Anterior cingulate cortex (tissue), 58 donors: Measurements from ENCODE around the gene DNAJB5.
"Not testable (repeated sequence)": the region's sequence is repeated elsewhere in the genome, so short reads cannot be mapped to it uniquely, and the experiment has no call there.

Source experiments
- DNase-seq, 58 donors: peaks; one replicate each; lab custom pipeline; 2025; lab: John Stamatoyannopoulos, UW

Gene DNAJB5

DNA sequence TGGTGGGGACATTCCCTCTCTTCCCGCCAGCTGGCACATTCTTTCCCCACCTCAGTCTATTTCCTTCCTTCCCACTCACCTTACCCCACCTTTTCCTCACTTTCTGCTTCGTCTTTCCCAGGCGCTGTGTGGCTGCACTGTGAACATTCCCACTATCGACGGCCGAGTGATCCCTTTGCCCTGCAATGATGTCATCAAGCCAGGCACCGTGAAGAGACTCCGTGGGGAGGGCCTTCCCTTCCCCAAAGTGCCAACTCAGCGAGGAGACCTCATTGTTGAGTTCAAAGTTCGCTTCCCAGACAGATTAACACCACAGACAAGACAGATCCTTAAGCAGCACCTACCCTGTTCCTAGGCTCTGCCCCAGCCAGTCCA is 7.3 kb downstream of the DNAJB5 start:
- DNase-seq, result no peak

DNA sequence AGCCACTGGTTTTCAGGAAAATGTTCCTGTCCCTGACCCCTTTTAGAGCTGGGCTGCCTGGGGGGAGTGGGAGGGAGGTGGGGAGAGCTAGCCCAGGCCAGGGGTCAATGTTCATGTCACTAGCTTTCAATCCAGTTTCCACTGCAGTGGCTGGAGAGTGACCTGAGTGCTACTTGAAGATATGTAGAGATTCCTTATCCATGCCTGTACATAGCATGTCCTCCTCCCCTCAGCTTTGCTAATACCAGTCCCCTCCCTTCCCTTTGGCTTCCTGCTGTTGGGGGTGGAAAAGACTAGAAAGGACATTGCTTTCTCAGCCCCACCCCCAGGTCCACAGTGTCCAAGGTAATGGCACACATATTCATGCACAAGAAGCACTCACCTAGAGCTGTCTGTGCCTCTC is 7.8 kb downstream of the DNAJB5 start:
- no peak for DNase-seq

DNA sequence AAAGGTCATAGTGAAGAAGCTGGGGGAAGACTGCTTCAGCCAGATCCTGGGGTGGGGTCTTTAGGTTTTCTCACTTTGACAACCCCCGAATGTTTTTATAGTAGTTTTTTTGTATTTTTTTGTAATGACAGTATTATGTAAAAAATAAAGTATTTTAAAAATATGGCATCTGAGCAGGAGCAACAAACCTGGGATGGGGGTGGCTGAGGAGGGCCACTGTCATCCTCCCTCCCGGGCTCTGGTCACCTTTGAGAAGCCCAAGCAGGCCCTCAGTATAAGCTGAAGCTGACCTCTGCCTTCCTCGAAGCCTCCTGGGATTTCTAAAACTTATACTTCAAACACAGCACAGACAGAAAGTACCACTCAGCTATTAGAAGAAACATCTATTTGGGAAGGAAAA is 8.7 kb downstream of the DNAJB5 start:
- DNase-seq, result no peak

DNA sequence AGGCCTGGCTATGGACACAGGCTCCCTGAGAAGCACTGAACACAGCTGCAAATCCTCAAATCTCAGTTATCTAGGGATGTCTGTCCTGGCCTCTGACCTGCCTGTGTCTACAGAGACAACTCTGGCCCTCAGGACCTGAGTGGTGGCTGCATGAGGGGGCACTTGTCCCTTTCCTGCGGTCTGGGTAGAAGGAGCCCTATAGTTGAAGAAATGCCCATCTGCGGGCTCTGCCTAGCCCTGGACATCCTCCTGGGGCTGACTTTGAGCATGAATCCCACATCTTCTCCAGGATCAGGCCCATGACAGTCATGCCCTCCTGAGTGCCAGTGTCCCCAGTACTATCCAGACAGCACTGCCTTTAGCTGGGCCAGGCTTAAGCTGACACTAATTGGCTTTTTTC is 10.0 kb downstream of the DNAJB5 start:
- DNase-seq, result no peak

DNA sequence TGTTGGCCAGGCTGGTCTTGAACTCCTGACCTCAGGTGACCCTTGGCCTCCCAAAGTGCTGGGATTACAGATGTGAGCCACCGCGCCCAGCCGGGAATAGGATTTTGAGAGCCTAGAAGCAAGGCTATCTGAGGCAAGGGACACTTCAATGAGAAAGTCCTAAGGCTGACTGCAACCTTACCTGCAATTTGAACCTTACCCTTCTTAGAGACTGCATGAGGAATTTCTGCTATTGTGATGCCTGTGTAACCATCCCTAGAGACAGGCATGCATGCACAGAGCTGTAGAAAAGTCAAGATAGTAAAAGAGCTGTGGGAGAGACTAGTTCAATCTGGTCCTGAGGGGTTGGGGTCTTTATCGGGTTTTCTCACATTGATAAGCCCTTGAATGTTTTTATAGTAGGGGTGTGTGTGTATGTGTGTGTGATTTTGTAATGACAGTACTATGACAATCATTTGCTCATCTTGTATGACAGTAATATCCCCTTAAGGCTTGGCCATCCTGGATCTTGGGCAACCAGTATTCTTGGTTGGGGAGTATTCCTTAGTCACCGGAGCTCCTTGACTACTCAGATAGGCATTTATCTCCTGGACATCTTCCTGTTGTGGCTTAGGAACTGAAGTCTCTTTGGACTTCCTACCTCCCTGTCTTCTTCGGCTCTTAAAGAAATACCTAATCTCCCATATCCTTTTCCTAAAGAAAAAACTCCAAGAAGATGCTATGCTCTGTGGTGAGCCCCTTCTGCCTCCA is 11.2 kb downstream of the DNAJB5 start:
- no peak for DNase-seq

DNA sequence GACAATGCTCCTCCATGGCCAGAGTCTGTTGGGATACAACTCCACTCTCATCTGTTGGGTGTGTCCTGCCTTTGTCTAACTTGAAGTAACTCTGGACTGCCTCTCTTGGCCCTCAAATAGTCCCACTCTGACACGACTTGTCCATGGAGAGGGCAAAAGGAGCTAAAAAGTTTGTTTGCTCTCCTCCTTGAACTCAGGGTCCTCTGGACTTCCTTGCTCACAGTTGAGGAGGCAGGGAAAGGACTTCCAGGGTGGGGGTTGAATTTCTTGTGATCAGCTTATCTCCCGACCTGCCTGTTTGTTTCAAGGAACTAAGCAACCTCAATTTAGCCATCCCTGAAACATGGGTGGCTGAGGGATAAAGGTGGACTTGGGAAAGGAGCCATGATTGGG is 11.7 kb downstream of the DNAJB5 start:
- DNase-seq, result no peak

DNA sequence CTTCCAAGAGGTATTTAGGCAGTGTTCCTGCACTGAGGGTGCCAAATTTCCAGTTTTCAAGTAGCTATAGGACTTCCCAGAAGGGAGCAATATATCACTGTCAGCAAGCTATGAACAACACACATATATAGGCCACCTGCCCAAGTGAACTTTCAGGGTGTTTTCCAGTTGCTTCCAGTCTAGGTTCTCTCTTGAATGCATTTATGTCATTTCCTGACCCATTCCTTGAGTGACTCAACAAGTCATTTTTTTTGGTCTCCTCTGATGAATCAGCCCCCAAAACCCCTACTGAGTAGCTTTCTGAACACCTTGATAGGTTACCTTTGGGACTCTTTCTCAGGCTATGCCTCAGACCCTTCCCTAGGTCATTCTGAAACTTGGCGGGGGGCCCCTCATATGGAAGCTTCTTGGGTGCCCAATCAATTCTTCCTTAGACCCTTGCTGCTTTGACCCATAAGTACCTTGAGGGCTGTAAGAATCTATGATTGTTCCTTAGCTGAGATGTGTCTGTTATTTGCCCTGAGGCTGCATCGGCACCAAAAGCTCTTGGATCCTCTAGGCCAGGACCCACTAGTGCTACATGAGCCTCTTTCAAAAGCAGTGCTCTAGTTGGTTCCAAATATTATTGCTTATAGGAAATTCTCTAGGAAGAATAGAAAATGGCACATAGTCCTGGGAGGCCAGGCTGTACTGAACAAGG is 12.4 kb downstream of the DNAJB5 start:
- DNase-seq, result no peak

DNA sequence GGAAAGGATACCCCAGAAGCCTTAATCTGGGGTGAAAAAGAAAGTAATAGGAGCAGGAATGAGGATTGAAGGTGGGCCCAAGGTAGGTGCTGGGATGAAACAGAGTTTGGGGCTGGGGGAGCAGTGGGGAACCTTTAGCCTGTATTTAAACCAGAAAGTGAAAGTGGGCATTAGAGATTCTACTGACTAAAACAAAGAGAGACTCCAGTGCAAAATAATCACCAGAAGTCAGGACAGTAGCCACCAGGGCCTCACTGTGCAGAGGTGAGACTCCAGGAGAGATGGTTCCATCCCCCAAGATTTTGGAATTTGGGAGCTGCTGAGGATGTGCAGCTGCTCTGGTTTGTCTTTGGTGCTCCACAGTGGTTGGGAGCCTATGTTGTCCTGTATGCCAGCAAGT is 13.1 kb downstream of the DNAJB5 start:
- DNase-seq, result no peak

DNA sequence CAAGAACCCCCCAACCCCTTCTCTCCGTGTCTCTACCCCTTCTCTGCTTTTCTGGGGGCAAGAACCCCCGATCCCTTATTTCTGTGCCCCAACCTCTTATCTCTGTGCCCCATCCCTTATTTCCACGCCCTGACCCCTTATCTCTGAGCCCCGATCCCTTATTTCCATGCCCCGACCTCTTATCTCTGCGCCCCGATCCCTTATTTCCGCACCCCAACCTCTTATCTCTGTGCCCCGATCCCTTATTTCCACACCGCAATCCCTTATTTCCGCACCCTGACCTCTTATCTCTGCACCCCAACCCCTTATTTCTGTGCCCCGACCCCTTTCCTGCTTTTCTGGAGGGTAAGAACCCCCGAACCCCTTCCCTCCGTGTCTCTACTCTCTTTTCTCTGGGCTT is 14.8 kb downstream of the DNAJB5 start:
- DNase-seq, result not testable (repeated sequence)

DNA sequence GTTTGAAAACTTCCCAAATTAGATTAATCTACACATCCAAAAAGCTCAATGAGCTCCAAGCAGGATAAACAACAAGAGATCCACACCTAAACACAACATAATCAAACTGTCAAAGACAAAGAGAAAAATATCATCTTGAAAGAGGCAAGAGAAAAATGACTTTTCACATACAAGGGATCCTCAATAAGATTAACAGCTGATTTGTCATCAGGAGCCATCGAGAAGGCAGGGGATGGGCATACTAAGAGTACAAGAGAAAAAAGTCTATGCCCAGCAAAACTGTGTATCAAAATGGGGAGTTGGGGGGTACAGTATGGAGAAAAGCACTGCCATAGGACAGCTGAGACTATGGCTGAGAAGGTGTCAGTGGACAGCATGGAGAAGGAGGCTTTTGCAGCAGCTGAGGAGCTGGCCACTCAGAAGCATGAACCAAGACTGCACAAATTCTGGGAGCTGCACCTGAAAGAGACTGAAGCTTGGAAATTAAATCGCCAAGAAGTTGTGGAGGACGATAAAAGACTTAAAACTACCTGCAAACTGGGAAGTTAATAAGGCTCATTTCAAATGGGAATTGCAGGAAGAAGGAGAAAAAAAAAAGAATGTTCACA is 20.9 kb downstream of the DNAJB5 start:
- no peak for DNase-seq

DNA sequence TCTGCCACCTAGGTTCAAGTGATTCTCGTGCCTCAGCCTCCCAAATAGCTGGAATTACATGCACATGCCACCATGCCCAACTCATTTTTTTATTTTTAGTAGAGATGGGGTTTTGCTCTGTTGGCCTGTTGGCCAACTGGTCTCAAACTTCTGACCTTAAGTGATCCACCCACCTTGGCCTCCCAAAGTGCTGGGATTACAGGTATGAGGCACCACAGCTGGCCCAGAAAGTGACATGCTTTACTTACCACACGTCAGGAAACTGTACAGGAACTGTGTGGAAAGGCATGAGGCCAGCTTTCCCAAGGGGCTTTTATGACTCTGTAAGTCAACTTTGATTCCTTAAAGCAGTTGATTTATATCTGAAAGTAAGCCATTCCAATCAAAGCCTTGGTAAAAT is 25.0 kb downstream of the DNAJB5 start:
- no peak for DNase-seq

DNA sequence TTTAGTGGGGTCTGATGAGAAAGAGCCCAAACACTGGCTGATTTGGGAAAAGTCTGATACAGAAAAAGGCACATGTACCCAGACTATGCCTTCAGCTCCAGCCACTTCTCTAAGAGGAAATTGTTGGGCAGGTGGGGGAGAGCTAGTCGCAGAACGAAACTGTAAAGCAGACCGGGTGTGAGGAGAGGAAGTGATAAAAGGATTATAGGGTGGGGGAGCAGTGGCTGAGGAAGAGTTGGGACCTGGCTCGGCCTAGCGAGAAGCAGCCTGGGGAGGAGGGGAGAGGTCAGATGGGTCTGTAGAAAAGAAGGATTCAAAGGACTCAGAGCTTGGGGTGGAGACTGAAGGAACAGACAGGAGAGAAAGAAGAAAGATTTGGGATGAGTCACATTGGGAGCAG is 33.9 kb downstream of the DNAJB5 start:
- DNase-seq, result not testable (repeated sequence)

DNA sequence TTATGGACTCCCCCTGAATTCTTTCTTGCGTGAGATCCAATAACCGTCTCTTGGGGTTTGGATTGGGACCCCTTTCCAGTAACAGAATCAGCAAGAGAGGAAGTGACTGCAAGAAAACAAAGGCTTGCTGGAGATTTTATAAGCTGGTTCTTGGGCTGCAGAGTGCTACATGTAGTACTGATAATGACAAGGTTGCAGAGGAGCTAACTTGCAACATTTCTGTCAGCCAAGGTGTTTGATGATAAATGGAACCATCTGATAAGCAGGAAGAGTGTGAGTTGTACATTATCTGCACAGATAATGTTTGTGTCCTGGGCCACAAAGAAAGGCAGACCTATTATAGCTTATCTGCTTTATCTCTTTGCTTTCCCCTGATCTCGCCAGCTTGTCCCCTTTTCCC is 37.1 kb downstream of the DNAJB5 start:
- DNase-seq, result no peak

DNA sequence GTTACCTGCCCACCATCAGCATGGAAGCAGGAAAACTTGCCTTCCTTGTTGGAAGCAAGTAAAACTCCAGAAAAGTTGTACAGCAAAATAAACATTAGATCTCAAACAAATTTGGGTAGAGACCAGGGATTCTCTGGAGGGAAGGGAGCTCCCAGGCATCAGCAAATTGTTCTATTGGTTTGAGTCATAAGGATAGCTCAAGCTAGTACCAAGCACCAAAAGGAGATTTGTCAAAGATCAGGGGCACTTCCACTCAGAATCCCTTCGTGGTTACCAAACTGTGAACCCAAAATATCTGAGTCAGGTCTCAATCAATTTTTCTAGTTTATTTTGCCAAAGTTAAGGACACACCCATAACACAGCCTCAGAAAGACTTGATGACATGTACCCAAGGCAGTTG is 37.8 kb downstream of the DNAJB5 start:
- DNase-seq, result no peak

DNA sequence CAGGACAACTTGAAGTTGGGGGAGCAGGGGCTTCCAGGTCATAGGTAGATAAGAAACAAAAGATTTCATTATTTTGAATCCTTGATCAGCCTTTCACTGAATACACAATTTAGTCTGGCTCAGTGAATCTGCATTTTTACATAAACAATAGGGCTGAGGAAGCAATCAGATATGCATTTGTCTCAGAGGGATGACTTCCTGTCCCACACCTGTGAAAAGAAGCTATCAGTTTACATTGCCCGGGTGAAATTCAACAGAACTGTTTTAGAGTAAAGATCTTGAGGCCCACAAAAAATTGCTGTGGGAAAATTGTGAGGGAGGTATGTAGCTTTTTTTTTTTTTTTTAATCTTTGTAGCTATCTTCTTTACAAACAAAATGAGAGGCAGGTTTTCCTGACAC is 38.3 kb downstream of the DNAJB5 start:
- DNase-seq, result no peak

DNA sequence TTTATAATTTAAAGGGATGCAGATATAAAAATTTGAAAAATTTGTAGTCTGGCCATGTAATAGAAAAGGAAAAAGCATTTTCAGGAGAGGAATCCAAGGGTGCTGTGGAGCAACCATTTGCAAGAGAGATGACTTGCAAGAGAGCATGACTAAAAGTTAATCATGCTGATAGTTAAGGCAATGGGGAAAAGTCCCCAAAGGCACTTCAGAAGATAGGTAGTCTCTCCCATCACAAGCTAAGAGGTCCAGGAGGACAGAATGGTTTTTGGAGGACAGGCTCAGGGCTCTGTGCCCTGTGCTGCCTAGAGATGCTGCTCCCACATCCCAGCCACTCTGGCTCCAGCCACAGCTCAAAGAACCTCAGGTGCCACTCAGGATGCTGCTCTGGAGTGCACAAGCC is 38.8 kb downstream of the DNAJB5 start:
- DNase-seq, result no peak

DNA sequence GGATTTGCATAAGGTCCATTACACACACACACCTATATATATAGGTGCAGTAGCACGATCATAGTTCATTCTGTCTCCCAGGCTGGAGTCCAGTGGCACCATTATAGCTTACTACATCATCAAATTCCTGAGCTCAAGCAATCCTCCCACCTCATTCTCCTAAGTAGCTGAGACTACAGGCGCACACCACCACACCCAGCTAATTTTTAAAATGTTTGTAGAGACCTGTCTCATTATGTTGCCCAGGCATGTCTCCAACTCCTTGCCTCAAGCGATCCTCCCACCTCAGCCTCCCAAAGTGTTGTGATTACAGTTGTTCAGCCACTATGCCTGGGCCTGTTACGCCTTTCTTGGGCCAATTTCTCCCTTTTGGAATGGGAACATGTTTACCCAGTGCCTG is 39.7 kb downstream of the DNAJB5 start:
- DNase-seq, result no peak

DNA sequence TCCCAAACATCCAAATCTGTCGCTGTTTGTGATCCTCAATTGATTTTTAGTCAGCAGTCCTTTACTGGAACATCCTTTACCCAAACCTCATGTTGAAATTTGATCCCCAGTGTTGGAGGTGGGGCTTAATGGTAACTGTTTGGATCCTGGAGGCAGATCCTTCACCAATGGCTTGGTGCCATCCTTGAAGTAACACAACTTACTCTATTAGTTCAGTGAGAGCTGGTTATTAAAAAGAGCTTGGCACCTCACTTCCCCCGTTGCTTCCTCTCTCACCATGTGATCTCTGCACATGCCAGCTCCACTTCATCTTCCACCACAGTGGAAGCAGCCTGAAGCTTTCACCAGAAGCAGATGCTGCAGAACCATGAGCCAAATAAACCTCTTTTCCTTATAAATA is 40.3 kb downstream of the DNAJB5 start:
- no peak for DNase-seq

DNA sequence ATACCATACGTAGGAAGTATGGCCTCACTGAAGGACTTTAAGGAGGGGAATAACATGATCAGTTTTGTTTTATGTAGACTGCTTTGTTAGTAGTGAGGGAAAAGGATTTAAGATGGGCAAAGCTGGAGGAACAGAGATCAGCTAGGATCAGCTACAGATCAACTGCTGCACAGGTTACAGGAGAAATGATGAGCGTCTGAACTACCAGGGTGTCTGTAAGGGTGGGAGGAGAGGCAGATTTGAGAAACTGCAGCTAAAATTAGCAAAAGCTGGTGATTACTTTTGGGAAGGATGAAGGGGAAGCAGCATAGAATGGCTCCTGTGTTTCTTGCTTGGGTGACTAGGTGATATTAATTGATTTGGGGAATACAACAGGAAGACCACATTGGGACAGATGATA is 43.6 kb downstream of the DNAJB5 start:
- no peak for DNase-seq

DNA sequence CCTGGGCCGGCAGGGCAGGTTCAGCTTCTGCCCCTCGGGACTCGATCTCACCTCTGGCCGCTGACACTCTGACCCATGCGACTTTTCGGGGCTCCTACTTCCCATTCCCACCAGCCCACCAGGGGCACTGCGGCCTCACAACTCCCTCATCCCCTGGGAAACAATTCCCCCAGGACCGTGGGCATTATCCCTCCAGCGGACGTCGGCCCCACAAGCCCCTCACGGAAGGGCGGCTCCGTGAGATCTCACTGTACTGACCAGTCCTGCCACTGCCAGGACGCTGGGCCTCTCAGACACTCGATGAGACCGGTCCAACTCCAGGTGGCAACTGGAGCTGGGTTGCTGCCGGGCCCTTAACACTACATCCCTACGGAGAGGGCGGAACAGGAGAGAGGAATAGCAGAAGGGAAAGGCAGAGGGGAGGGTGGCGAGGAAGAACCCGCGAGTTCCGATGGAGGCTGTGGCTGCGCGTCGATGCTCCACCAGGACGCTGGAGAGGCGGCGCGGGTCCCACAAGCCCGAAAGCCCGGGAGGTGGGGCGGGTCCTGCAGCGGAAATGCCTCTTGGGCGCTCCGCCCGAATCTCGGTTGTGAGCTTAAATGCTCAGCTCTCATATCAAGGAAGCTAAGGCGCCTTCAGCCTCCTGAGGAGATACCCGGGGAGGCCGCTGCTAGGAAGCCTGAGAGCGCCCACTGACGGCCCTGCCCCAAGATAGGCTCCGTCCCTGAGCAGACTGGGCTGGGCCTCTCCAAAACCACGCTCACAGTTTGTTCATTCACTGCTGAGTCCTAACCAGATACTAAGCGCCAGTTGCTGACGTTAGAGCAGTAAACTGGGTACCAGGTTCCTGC is 46.5 kb downstream of the DNAJB5 start:
- DNase-seq, result no peak

DNA sequence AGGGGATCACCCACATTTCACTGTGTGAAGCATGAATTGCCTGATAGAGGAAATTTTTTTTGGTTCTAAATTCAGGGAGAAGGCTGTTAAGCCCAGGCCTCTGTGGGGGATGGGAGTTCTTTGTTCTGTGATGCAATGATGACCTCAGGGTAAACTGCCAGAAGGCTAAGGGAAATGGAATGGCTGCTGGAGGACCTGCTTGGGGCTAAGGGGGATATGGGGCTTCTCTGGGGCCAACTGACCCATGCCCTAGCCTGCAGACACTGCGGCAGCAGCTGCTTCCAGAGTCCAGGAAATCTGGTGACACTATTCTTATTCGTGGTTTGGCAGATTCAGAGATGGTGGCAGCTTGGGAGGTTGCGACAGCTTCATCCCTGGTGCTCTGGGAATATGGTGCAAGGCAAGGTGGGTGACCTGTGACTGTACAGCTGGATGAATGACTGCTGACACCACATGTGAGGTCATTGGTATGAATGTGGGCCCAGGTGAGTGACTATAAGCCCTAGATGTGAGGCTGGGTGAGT is 52.6 kb downstream of the DNAJB5 start:
- DNase-seq, result no peak
